WTC11 (cell line): ENCODE data around the gene SLCO2A1. TPM values are rescaled to one million over a fixed set of nuclear protein-coding genes. Genes with fewer than 3 reads are reported as not detected.

Experiments used
- ATAC-seq: fragments of 200-7000 bp; cut with Tn5 transposase; 2 replicates; pipeline ENCODE4 v1.10.0; 2021; ENCODE audit warnings: mild to moderate bottlenecking, moderate library complexity
- CTCF ChIA-PET: fragments of 300-600 bp; sonication (Branson Sonifier 250); formaldehyde crosslinking; loops from one replicate; lab custom pipeline; 2021; ENCODE audit warnings: antibody characterized with exemption; lab: Charles Lee
- POLR2A ChIA-PET: fragments of 350-600 bp; sonication (Branson Sonifier 250); formaldehyde crosslinking; loops from one replicate; lab custom pipeline; 2021; ENCODE audit warnings: antibody characterized with exemption; lab: Charles Lee
- DNase-seq: peaks from one replicate; pipeline ENCODE4 v3.0.0; 2021; ENCODE audit warnings: low spot score
- H3K27ac Mint-ChIP-seq: 2 replicates; pipeline ENCODE4 v1.8.0; 2021; ENCODE audit warnings: mixed read lengths
- H3K27me3 Mint-ChIP-seq: 2 replicates; pipeline ENCODE4 v1.8.0; 2021; ENCODE audit warnings: low read depth, mild to moderate bottlenecking, moderate library complexity, mixed read lengths
- H3K36me3 Mint-ChIP-seq: 2 replicates; pipeline ENCODE4 v1.8.0; 2021; ENCODE audit warnings: mixed read lengths
- H3K4me1 Mint-ChIP-seq: 2 replicates; pipeline ENCODE4 v1.8.0; 2022; ENCODE audit warnings: mixed read lengths
- H3K4me3 Mint-ChIP-seq: 2 replicates; pipeline ENCODE4 v1.8.0; 2021; ENCODE audit warnings: mild to moderate bottlenecking, moderate library complexity, mixed read lengths
- H3K9me3 Mint-ChIP-seq: 2 replicates; pipeline ENCODE4 v1.8.0; 2021; ENCODE audit warnings: mixed read lengths
- ATF1 ChIP-seq: sonication (generic); formaldehyde crosslinking; IDR thresholded peaks from 2 replicates; pipeline ENCODE4 v1.8.1; 2023; ENCODE audit warnings: mild to moderate bottlenecking, moderate library complexity, missing genetic modification reagents
- ATF2 ChIP-seq: sonication (generic); formaldehyde crosslinking; IDR thresholded peaks from 2 replicates; pipeline ENCODE4 v1.8.1; 2022; ENCODE audit warnings: low read depth, missing genetic modification reagents, borderline replicate concordance
- CTCF ChIP-seq: fragments of 200-600 bp; IDR thresholded peaks from 2 replicates; pipeline ENCODE4 v1.8.0; 2022; ENCODE audit warnings: antibody characterized with exemption
- E2F5 ChIP-seq: sonication (generic); formaldehyde crosslinking; IDR thresholded peaks from 2 replicates; pipeline ENCODE4 v1.8.1; 2022; ENCODE audit warnings: mild to moderate bottlenecking, moderate library complexity, missing genetic modification reagents
- FOXP1 ChIP-seq: sonication (generic); formaldehyde crosslinking; IDR thresholded peaks from 2 replicates; pipeline ENCODE4 v1.8.0; 2022; ENCODE audit warnings: missing genetic modification reagents, mild to moderate bottlenecking, moderate library complexity, borderline replicate concordance
- HMGXB4 ChIP-seq: sonication (generic); formaldehyde crosslinking; IDR thresholded peaks from 2 replicates; pipeline ENCODE4 v1.8.1; 2023; ENCODE audit warnings: mild to moderate bottlenecking, moderate library complexity, missing genetic modification reagents
- NR2C2 ChIP-seq: sonication (generic); formaldehyde crosslinking; IDR thresholded peaks from 2 replicates; pipeline ENCODE4 v1.8.0; 2022; ENCODE audit warnings: mild to moderate bottlenecking, missing genetic modification reagents
- PRDM15 ChIP-seq: sonication (generic); formaldehyde crosslinking; IDR thresholded peaks from 2 replicates; pipeline ENCODE4 v1.8.0; 2022; ENCODE audit warnings: missing genetic modification reagents
- PREB ChIP-seq: sonication (generic); formaldehyde crosslinking; IDR thresholded peaks from 2 replicates; pipeline ENCODE4 v1.8.1; 2022; ENCODE audit warnings: mild to moderate bottlenecking, missing genetic modification reagents, moderate library complexity, borderline replicate concordance
- TEAD1 ChIP-seq: sonication (generic); formaldehyde crosslinking; IDR thresholded peaks from 2 replicates; pipeline ENCODE4 v1.8.0; 2022; ENCODE audit warnings: mild to moderate bottlenecking, missing genetic modification reagents
- USF1 ChIP-seq: sonication (generic); formaldehyde crosslinking; IDR thresholded peaks from 2 replicates; pipeline ENCODE4 v1.8.0; 2022; ENCODE audit warnings: mild to moderate bottlenecking, missing genetic modification reagents
- ZNF121 ChIP-seq: sonication (generic); formaldehyde crosslinking; IDR thresholded peaks from 2 replicates; pipeline ENCODE4 v1.8.0; 2023; ENCODE audit warnings: missing genetic modification reagents
- ZNF138 ChIP-seq: sonication (generic); formaldehyde crosslinking; conservative IDR thresholded peaks from 2 replicates; pipeline ENCODE4 v1.8.1; 2022; ENCODE audit warnings: mild to moderate bottlenecking, moderate library complexity, missing genetic modification reagents
- ZNF219 ChIP-seq: sonication (generic); formaldehyde crosslinking; IDR thresholded peaks from 2 replicates; pipeline ENCODE4 v1.8.0; 2023; ENCODE audit warnings: missing genetic modification reagents, mild to moderate bottlenecking, borderline replicate concordance
- ZNF232 ChIP-seq: sonication (generic); formaldehyde crosslinking; IDR thresholded peaks from 2 replicates; pipeline ENCODE4 v1.8.0; 2022; ENCODE audit warnings: mild to moderate bottlenecking, missing genetic modification reagents
- ZNF425 ChIP-seq: fragments of 250-450 bp; sonication (Bioruptor Pico); conservative IDR thresholded peaks from 2 replicates; pipeline ENCODE4 v1.9.0; 2021; ENCODE audit warnings: mild to moderate bottlenecking
- ZNF671 ChIP-seq: fragments of 250-450 bp; sonication (Bioruptor Pico); IDR thresholded peaks from 2 replicates; pipeline ENCODE4 v1.8.0; 2021; ENCODE audit warnings: mild to moderate bottlenecking
- ZSCAN18 ChIP-seq: fragments of 250-450 bp; sonication (Bioruptor Pico); IDR thresholded peaks from 2 replicates; pipeline ENCODE4 v2.1.2; 2022; ENCODE audit warnings: mild to moderate bottlenecking, moderate library complexity
- total RNA-seq: library from RNA; stranded (reverse); gene quantifications from 3 replicates; pipeline ENCODE4 v1.2.3, GENCODE V29; 2021

SLCO2A1 gene
- total RNA-seq, 1 experiment from 2014 or later: 3.3 TPM

- Mint-ChIP-seq H3K4me3 (peak overlapping the region; percentile 80), H3K4me1 (peaks cover 23% of the 10 kb centered on the region), H3K9me3 (no peaks in the 10 kb centered on the region), H3K27me3 (peaks cover 49% of the 10 kb centered on the region), H3K27ac (no peak overlapping the region)
- POLR2A ChIA-PET: no interaction called here
- peak; percentile 7; the same call in 1 of the 2 replicates for ATAC-seq
- TF ChIP-seq PRDM15 (CRISPR knock-in tag) (no peak), USF1 (CRISPR knock-in tag) (no peak), ZNF219 (CRISPR knock-in tag) (no peak), CTCF (no peak), ATF1 (no peak), FOXP1 (CRISPR knock-in tag) (no peak), ZNF121 (CRISPR knock-in tag) (no peak), PREB (no peak), ZNF671 (CRISPR knock-in tag) (no peak), E2F5 (CRISPR knock-in tag) (no peak), TEAD1 (no peak), ATF2 (CRISPR knock-in tag) (no peak), ZSCAN18 (CRISPR knock-in tag) (no peak), HMGXB4 (CRISPR knock-in tag) (no peak), ZNF232 (CRISPR knock-in tag) (no peak), ZNF138 (CRISPR knock-in tag) (no peak), NR2C2 (CRISPR knock-in tag) (no peak), ZNF425 (CRISPR knock-in tag) (no peak)
- TF ChIP-seq, all 79 proteins: peak for 0
- peak; percentile 27 for DNase-seq
- CTCF ChIA-PET: no interaction called here
- H3K36me3 Mint-ChIP-seq: no peaks in the 10 kb centered on the region
Observed at GRCh38 chr3:134028486-134029255, 1.1 kb downstream of the SLCO2A1 start.
